Measurements from ENCODE around the gene MEOX1. TPM values are rescaled to one million over a fixed set of nuclear protein-coding genes. Genes with fewer than 3 reads are reported as not detected.

The MEOX1 gene
- total and polyA plus RNA-seq, 3 experiments from 2014 or later = 0.86 to 5.4 (median 1.2) TPM

DNA sequence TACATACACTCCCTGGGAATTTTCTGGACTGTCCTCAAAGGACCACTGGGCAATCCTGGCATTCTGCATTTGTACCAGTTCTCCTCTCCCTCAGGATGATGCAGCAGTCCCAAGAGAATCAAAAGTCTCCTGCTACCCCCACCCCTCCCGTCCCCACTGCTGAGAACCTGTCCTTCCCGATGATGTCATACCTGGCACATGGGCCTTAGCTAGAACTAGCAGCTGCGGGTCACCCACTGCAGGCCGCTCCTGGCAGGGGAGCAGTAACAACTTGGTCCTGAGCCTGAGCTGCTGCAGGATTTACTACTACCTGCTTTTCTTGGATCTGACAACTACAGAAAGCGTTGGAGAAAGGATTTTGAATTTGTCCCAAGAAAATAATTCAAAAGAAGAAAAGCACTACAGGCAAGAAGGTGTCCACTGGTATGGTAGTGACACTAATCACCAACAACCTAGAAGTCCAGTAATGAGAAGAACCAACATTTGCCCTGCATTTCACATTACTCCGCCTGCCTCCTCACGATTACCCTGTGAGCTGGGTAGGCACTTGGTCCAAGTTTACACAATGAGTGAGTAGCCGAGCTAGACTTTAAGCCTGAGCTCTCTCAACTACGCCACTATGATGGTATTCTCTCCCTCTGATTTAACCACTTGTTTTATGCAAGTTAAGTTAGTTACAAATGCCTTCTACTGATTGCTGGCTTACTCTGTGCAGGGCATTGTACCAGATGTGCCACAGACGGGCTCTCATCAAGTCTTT, 60.3 kb downstream of the MEOX1 start:
- Histone ChIP-seq H3K36me3 (ENCODE audit: insufficient read depth, low read length) (no peaks in the 10 kb centered on the region), H3K27ac (ENCODE audit: low read depth, low read length) (no peak overlapping the region), H3K4me3 (ENCODE audit: low read length) (no peak overlapping the region), H3K4me1 (ENCODE audit: insufficient read depth, low read length) (no peaks in the 10 kb centered on the region), H3K27me3 (ENCODE audit: insufficient read depth, low read length, poor library complexity, severe bottlenecking) (no peaks in the 10 kb centered on the region), H3K9me3 (ENCODE audit: low read length) (no peaks in the 10 kb centered on the region)
- DNase-seq = no peak
- Mint-ChIP-seq H3K4me1 (no peaks in the 10 kb centered on the region), H3K27me3 (peaks cover 5 to 22% of the 10 kb centered on the region in 2 donors), H3K27ac (peak overlapping the region in 2 of 8 donors; percentile 64 to 66), H3K9me3 (no peaks in the 10 kb centered on the region), H3K4me3 (no peak overlapping the region), H3K36me3 (no peaks in the 10 kb centered on the region)
- CTCF ChIA-PET = interaction anchor here (0.6 to 0.7 kb wide), 3 partner anchors 21 to 50 kb away, joined by 3 to 5 read pairs (median 3); no protein-coding TSS in a partner anchor
- POLR2A ChIA-PET = no interaction called here

DNA sequence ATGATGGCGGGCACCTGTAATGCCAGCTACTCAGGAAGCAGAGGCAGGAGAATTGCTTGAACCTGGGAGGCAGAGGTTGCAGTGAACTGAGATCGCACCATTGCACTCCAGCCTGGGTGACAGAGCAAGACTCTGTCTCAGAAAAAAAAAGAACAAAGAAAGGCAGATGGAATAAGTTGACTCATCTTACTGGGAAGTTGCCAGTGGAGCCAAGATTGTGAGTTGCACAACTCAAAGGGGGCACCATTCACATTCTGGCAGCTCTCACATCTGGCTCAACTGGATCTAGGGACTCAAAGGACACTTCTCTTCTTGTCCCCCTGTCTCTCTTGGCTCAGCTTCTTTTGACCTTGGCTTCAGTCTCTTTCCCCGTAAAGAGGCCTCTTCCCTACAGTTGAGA, 61.9 kb downstream of the MEOX1 start:
- POLR2A ChIA-PET = no interaction called here
- Histone ChIP-seq H3K4me1 (ENCODE audit: insufficient read depth, low read length) (no peaks in the 10 kb centered on the region), H3K36me3 (ENCODE audit: insufficient read depth, low read length) (no peaks in the 10 kb centered on the region), H3K27ac (ENCODE audit: low read depth, low read length) (no peak overlapping the region), H3K27me3 (ENCODE audit: insufficient read depth, low read length, poor library complexity, severe bottlenecking) (no peaks in the 10 kb centered on the region), H3K9me3 (ENCODE audit: low read length) (no peaks in the 10 kb centered on the region), H3K4me3 (ENCODE audit: low read length) (no peak overlapping the region)
- no peak for DNase-seq
- CTCF ChIA-PET = no interaction called here
- Mint-ChIP-seq H3K9me3 (no peaks in the 10 kb centered on the region), H3K36me3 (no peaks in the 10 kb centered on the region), H3K27ac (no peak overlapping the region), H3K4me3 (no peak overlapping the region), H3K4me1 (no peaks in the 10 kb centered on the region), H3K27me3 (peaks cover 4 to 29% of the 10 kb centered on the region in 2 donors)

DNA sequence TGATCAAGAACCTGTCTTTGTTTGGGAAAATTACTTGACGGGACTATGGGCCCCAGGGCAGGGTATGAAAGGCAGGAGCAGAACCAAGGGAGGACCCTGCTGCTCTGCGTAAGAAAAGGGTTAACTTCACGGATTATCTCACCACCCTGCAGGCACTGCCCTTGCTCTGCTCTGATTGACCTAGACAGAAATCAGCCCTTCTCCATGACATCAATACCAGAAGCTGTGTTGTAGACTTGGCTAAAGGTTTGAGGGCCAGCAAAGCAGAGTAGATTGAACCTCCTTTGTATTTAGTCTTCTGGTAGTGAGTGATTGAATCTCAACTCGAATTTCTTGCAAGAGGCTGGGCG, 62.7 kb downstream of the MEOX1 start:
- H3K9me3 ChIP-seq (ENCODE audit: low read length) = no peaks in the 10 kb centered on the region
- H3K27me3 ChIP-seq (ENCODE audit: insufficient read depth, low read length, poor library complexity, severe bottlenecking) = no peaks in the 10 kb centered on the region
- no peaks in the 10 kb centered on the region for H3K4me1 Mint-ChIP-seq
- DNase-seq = no peak
- H3K27ac Mint-ChIP-seq = no peak overlapping the region
- H3K36me3 ChIP-seq (ENCODE audit: insufficient read depth, low read length) = no peaks in the 10 kb centered on the region
- H3K27me3 Mint-ChIP-seq = peaks cover 4 to 28% of the 10 kb centered on the region in 2 donors
- no peaks in the 10 kb centered on the region for H3K4me1 ChIP-seq (ENCODE audit: insufficient read depth, low read length)
- no peak overlapping the region for H3K27ac ChIP-seq (ENCODE audit: low read depth, low read length)
- H3K36me3 Mint-ChIP-seq = no peaks in the 10 kb centered on the region
- ChIA-PET POLR2A (no interaction called here), CTCF (no interaction called here)
- no peaks in the 10 kb centered on the region for H3K9me3 Mint-ChIP-seq
- no peak overlapping the region for H3K4me3 Mint-ChIP-seq
- no peak overlapping the region for H3K4me3 ChIP-seq (ENCODE audit: low read length)

DNA sequence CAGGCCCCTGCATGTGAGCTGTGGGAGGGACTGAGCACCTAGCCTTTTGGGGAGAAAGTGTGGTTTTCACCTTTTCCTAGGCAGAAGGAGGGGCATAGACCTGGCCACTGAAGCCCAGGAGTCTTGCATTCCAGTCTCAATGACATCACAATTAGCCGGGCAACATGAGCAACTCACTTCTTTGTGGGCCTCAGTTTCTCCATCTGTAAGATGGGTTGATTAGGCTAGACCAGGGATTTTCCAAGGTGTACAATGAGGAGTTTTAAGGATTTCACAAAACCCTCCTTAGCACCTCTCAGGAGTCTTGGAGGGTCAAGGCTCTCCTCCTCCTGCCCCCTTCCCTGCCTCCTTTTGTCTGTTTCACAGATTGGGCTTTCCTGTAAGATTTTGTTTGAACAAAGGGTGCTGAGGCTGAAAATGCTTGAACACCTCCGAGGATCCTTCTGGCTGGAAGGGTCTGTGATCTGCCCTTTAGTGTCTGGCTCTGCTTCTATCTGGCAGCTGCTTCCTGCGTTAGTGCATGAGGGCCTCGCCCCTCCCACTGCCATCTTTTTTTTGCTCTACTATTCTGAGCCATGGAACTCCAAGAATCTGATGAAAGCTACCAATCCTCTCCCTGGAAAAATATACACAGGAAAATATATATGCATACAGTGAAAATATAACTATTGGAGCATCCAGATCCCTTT, 63.2 kb downstream of the MEOX1 start:
- Mint-ChIP-seq H3K27me3 (peaks cover 4 to 26% of the 10 kb centered on the region in 2 donors), H3K36me3 (no peaks in the 10 kb centered on the region), H3K4me3 (no peak overlapping the region), H3K4me1 (no peaks in the 10 kb centered on the region), H3K27ac (no peak overlapping the region), H3K9me3 (no peaks in the 10 kb centered on the region)
- Histone ChIP-seq H3K27ac (ENCODE audit: low read depth, low read length) (no peak overlapping the region), H3K27me3 (ENCODE audit: insufficient read depth, low read length, poor library complexity, severe bottlenecking) (no peaks in the 10 kb centered on the region), H3K9me3 (ENCODE audit: low read length) (no peaks in the 10 kb centered on the region), H3K4me3 (ENCODE audit: low read length) (no peak overlapping the region), H3K36me3 (ENCODE audit: insufficient read depth, low read length) (no peaks in the 10 kb centered on the region), H3K4me1 (ENCODE audit: insufficient read depth, low read length) (no peaks in the 10 kb centered on the region)
- no peak for DNase-seq
- ChIA-PET CTCF (no interaction called here), POLR2A (no interaction called here)

DNA sequence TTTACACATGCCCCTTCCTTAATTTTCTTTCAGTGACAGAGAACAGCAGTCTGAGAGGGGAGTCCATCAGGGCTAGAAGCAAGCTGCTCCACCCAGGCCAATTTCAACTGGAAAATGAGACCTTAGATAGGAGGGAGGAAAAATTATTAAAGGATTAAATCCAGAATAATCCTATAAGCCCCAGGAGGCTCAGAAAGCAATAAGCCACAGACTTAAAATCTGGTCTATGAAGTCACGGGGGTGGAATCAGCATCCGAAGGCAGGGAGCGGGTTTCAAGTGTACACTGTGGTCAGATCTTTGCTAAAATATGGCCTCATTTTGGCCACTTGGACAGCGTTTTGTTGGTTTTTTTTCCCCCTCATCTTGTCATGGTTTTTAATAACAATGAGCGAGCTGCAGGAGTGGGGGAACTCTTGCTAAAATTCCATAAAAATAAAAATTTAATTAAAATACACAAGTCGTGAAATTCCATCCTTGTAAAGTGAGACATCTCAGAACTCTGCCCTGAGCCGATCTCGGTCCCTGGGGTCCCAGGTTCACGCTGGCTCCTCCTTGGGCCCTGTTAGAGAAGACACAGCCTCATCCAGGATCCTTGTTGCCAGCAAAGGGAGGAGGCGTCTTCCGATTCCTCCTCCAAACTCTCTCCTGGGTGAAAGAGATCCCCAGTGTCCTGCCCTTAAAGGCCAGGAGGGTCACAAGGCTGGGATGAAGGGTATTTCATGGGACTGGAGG, 63.9 kb downstream of the MEOX1 start:
- H3K27ac Mint-ChIP-seq = no peak overlapping the region
- CTCF ChIA-PET = no interaction called here

DNA sequence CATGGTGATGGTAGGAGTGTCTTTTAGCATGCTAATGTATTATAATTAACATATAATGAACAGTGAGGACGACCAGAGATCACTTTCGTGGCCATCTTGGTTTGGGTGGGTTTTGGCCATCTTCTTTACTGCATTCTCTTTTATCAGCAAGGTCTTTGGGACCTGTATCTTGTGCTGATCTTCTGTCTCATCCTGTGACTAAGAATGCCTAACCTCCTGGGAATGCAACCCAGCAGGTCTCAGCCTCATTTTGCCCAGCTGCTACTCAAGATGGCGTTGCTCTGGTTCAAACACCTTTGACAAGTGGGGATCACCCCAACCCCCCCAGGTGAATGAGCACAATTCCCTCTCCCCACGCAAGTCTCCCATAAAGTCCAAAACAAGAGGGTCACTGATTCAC, 66.3 kb downstream of the MEOX1 start:
- Mint-ChIP-seq H3K9me3 (no peaks in the 10 kb centered on the region), H3K4me1 (no peaks in the 10 kb centered on the region), H3K36me3 (no peaks in the 10 kb centered on the region), H3K4me3 (no peak overlapping the region), H3K27ac (no peak overlapping the region), H3K27me3 (peaks cover 6 to 18% of the 10 kb centered on the region in 2 donors)
- Histone ChIP-seq H3K4me3 (ENCODE audit: low read length) (no peak overlapping the region), H3K4me1 (ENCODE audit: insufficient read depth, low read length) (no peaks in the 10 kb centered on the region), H3K27ac (ENCODE audit: low read depth, low read length) (no peak overlapping the region), H3K36me3 (ENCODE audit: insufficient read depth, low read length) (no peaks in the 10 kb centered on the region), H3K9me3 (ENCODE audit: low read length) (no peaks in the 10 kb centered on the region), H3K27me3 (ENCODE audit: insufficient read depth, low read length, poor library complexity, severe bottlenecking) (no peaks in the 10 kb centered on the region)
- ChIA-PET POLR2A (no interaction called here), CTCF (no interaction called here)
- DNase-seq = no peak

More for the DNA sequence above, 63.9 kb downstream of the MEOX1 start:
- H3K27ac ChIP-seq (ENCODE audit: low read depth, low read length) = no peak overlapping the region
- no peaks in the 10 kb centered on the region for H3K9me3 Mint-ChIP-seq
- no peaks in the 10 kb centered on the region for H3K36me3 Mint-ChIP-seq
- no peaks in the 10 kb centered on the region for H3K4me1 Mint-ChIP-seq
- no peak for DNase-seq
- no peak overlapping the region for H3K4me3 Mint-ChIP-seq
- no peaks in the 10 kb centered on the region for H3K36me3 ChIP-seq (ENCODE audit: insufficient read depth, low read length)
- no peak overlapping the region for H3K4me3 ChIP-seq (ENCODE audit: low read length)
- peaks cover 4 to 23% of the 10 kb centered on the region in 2 donors for H3K27me3 Mint-ChIP-seq
- H3K27me3 ChIP-seq (ENCODE audit: insufficient read depth, low read length, poor library complexity, severe bottlenecking) = no peaks in the 10 kb centered on the region
- POLR2A ChIA-PET = no interaction called here
- no peaks in the 10 kb centered on the region for H3K4me1 ChIP-seq (ENCODE audit: insufficient read depth, low read length)
- H3K9me3 ChIP-seq (ENCODE audit: low read length) = no peaks in the 10 kb centered on the region

DNA sequence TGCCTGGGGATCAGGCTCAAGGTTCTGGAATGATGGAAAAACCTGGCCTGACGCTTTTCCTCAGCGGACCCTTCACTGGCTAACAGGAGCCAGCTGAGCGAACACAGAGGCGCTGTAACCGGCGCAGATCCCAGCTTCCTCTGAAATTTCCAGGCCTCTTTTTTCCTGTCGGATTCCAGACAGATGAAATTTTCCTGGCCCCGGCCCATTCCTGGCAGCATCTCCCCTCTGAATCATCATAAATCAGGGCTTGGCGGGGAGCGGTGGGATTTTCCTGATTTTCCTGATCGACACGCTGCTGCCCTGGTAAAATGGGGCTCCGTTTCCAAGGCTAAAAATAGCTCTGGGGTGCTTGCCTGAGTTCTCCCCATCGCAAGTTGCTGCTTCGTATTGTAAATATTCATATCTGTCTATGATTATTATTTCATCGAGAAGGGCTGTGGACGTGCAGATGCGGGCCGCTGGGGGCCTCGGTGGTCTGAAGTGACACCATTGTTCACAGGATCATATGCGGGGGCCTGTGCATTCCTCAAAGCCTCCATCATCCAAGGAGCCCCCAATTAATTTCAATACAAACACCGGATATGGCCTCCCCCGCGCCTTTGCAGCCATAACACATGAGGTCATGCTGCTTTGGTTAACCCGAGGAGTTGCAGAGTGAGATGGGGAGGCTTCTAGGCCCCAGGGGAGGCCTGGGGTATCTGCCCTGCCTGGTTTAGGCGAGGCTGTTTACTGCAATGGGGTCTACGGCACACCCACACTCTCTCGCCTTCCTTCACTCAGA, 69.8 kb downstream of the MEOX1 start:
- H3K4me1 Mint-ChIP-seq = no peaks in the 10 kb centered on the region
- POLR2A ChIA-PET = no interaction called here
- CTCF ChIA-PET = interaction anchor here (1.2 to 1.7 kb wide), 2 partner anchors 15 to 81 kb away, joined by 3 to 6 read pairs; no protein-coding TSS in a partner anchor
- no peak for DNase-seq
- Histone ChIP-seq H3K36me3 (ENCODE audit: insufficient read depth, low read length) (no peaks in the 10 kb centered on the region), H3K9me3 (ENCODE audit: low read length) (no peaks in the 10 kb centered on the region), H3K27me3 (ENCODE audit: insufficient read depth, low read length, poor library complexity, severe bottlenecking) (no peaks in the 10 kb centered on the region), H3K4me3 (ENCODE audit: low read length) (no peak overlapping the region), H3K27ac (ENCODE audit: low read depth, low read length) (no peak overlapping the region), H3K4me1 (ENCODE audit: insufficient read depth, low read length) (no peaks in the 10 kb centered on the region)
- no peaks in the 10 kb centered on the region for H3K36me3 Mint-ChIP-seq
- no peak overlapping the region for H3K27ac Mint-ChIP-seq
- peaks cover 7 to 12% of the 10 kb centered on the region in 2 donors for H3K27me3 Mint-ChIP-seq
- H3K9me3 Mint-ChIP-seq = no peaks in the 10 kb centered on the region
- H3K4me3 Mint-ChIP-seq = no peak overlapping the region
